NCI-H2196 treated with DMSO at 0.1 percent for 48 hours (cell line): Measurements from ENCODE around the gene OR52M1.
"Not testable (repeated sequence)": the region's sequence is repeated elsewhere in the genome, so short reads cannot be mapped to it uniquely, and the experiment has no call there.

Source experiments
- DNase-seq: peaks from one replicate; lab custom pipeline; 2025; ENCODE audit not compliant: unreplicated experiment; lab: John Stamatoyannopoulos, UW

Gene OR52M1

GRCh38 chr11:4544891-4545290, at the start of gene OR52M1:
Gene OR52M1 (plus strand): TSS chr11:4545191. CDS start chr11:4545191, 0 bp downstream.
- no peak for DNase-seq

- no peak for DNase-seq
Measured at GRCh38 chr11:4495487-4495886, 49.5 kb upstream of the OR52M1 start.

GRCh38 chr11:4495986-4496385, 49.0 kb upstream of the OR52M1 start:
- DNase-seq, result no peak

- no peak for DNase-seq
Measured at GRCh38 chr11:4496557-4497248, 48.3 kb upstream of the OR52M1 start.

GRCh38 chr11:4508886-4509285, 36.1 kb upstream of the OR52M1 start:
- DNase-seq, result no peak

- DNase-seq, result no peak
Measured at GRCh38 chr11:4511282-4512245, 33.4 kb upstream of the OR52M1 start.

- DNase-seq, result no peak
Measured at GRCh38 chr11:4514196-4514595, 30.8 kb upstream of the OR52M1 start.

GRCh38 chr11:4522339-4522738, 22.7 kb upstream of the OR52M1 start:
- DNase-seq, result no peak

- DNase-seq, result no peak
Measured at GRCh38 chr11:4522752-4523151, 22.2 kb upstream of the OR52M1 start.

GRCh38 chr11:4523666-4524065, 21.3 kb upstream of the OR52M1 start:
- DNase-seq, result no peak

GRCh38 chr11:4527926-4528325, 17.1 kb upstream of the OR52M1 start:
- DNase-seq, result no peak

GRCh38 chr11:4531686-4532085, 13.3 kb upstream of the OR52M1 start:
- DNase-seq, result not testable (repeated sequence)

GRCh38 chr11:4539603-4540219, 5.3 kb upstream of the OR52M1 start:
- DNase-seq, result no peak

GRCh38 chr11:4541071-4541470, 3.9 kb upstream of the OR52M1 start:
- DNase-seq, result no peak

GRCh38 chr11:4543561-4543960, 1.4 kb upstream of the OR52M1 start:
- DNase-seq, result no peak

- no peak for DNase-seq
Measured at GRCh38 chr11:4546878-4547277, 1.9 kb downstream of the OR52M1 start.

- DNase-seq, result no peak
Measured at GRCh38 chr11:4547416-4547815, 2.4 kb downstream of the OR52M1 start.

- DNase-seq, result no peak
Measured at GRCh38 chr11:4551346-4551979, 6.5 kb downstream of the OR52M1 start.

- no peak for DNase-seq
Measured at GRCh38 chr11:4559527-4560440, 14.8 kb downstream of the OR52M1 start.

GRCh38 chr11:4560467-4560866, 15.5 kb downstream of the OR52M1 start:
- DNase-seq, result no peak
